Right lobe of liver (tissue), 6 donors: ENCODE data around the gene RIPK3. TPM values are rescaled to one million over a fixed set of nuclear protein-coding genes. Genes with fewer than 3 reads are reported as not detected.

Experiments
- ATAC-seq, 4 donors: fragments of 200-7000 bp; cut with Tn5 transposase; one replicate each; pipeline ENCODE4 v1.9.1; 2020; ENCODE audit warnings: mild to moderate bottlenecking in 4 of 4, moderate library complexity in 4 of 4
- DNase-seq, 3 donors: peaks; one replicate each; pipeline ENCODE4 v3.0.0-alpha.2; 2020
- H3K27ac ChIP-seq, 3 donors: fragments of 200-600 bp; one replicate each; pipeline ENCODE4 v1.8.0; 2022
- H3K27me3 ChIP-seq, 2 donors: fragments of 200-600 bp; one replicate each; pipeline ENCODE4 v1.8.0; 2022
- H3K36me3 ChIP-seq, 4 donors: fragments of 200-600 bp; sonication (generic) in 1 of 4; one replicate each; pipeline versions ENCODE4 v1.5.1 to v1.8.0; 2017 to 2022; ENCODE audit warnings: control low read depth in 1 of 4
- H3K4me1 ChIP-seq, 4 donors: fragments of 200-600 bp; sonication (generic) in 1 of 4; one replicate each; pipeline versions ENCODE4 v1.5.1 to v1.8.0; 2017 to 2022; ENCODE audit warnings: control low read depth in 1 of 4
- H3K4me3 ChIP-seq, 3 donors: fragments of 200-600 bp; one replicate each; pipeline ENCODE4 v1.8.0; 2022
- H3K9me3 ChIP-seq, 4 donors: fragments of 200-600 bp; sonication (generic) in 1 of 4; one replicate each; pipeline versions ENCODE4 v1.5.1 to v1.8.0; 2017 to 2022; ENCODE audit warnings: control low read depth in 1 of 4
- POLR2A ChIP-seq: fragments of 450-650 bp; IDR thresholded peaks from one replicate; pipeline ENCODE4 v1.6.1; 2017; ENCODE audit warnings: antibody characterized with exemption, mild to moderate bottlenecking
- WGBS: methylation state at CpG from one replicate; pipeline ENCODE4 v1.1.6; 2018; ENCODE audit warnings: low coverage, low lambda C conversion rate; ENCODE audit not compliant: insufficient coverage; ENCODE audit errors: missing lambda C conversion rate; 5-methylcytosine and 5-hydroxymethylcytosine counted together
- intact Hi-C, 2 donors: fragments of 100-400 bp; cut with DNase I; formaldehyde crosslinking; loops; one replicate each; pipeline versions ENCODE4 v1.11.2 to v1.14.1; 2022
- total RNA-seq, 6 experiments: library from RNA; depleted of rRNA in 2 of 6; stranded (reverse); fragments of >200 nt in 2 of 6; fragmentation: NEBNext Ultra II Directional in 3 of 6; extraction: Animal tissue kit (Norgen Biotek cat#: 25700) in 3 of 6; gene quantifications; one replicate each; pipeline versions ENCODE4 v1.1.0 to v1.2.4, GENCODE V29; 2016 to 2023
- TF ChIP-seq, protein P1 (sequence below), 4 donors: fragments of 200-600 bp in 3 of 4; fragments of 450-650 bp in 1 of 4; IDR thresholded peaks; one replicate each; pipeline versions ENCODE4 v1.5.1 to v1.8.0; 2016 to 2022; ENCODE audit warnings: antibody characterized with exemption in 4 of 4, mild to moderate bottlenecking in 2 of 4
- donor health status: DM: no; HTN: yes; CAD: no.
- donor health status: DM: no; HTN: no; CAD: no.
- donor health status: DM: no; HTN: no; CAD: no.
- donor health status: DM: no; HTN: yes; CAD: no.
- donor health status: DM: no; HTN: yes; CAD: no.

Gene RIPK3
- total RNA-seq, 6 experiments from 2014 or later, result 0.70 to 1.6 (median 0.90) TPM

DNA sequence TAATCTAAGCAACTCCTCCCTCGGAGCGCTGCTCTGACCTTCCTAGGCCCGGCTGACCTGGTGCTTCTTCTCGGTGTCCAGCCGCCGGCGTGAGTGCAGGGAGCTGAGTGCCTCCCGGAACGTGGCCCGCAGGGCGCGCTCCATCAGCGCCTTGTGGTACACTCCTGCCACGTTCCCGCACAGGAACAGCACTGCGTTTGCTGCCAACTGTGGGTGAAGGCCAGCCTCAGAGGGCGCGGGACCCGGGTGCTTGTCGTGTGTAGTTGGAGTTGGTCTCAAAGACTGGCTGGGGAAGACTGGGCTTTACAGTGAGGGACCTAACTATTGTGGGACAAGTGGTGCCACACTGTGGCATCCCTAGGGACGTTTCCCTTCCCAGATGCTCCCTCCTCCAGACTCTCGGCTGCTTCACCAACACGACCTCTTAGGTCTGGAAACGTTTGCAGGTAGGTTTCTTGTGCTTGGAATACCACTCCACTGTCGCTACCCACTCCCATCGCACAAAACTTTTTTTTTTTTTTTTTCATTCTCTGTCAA lies 8.0 kb downstream of the RIPK3 start:
- no peaks in the 10 kb centered on the region for H3K36me3 ChIP-seq
- peaks cover 0 to 24% (median 8%) of the 10 kb centered on the region in 4 donors for H3K4me1 ChIP-seq
- intact Hi-C loops, result loop anchor here (5.0 kb wide), 2 partner anchors 101 to 106 kb away; no protein-coding TSS in a partner anchor
- no peak overlapping the region for H3K27ac ChIP-seq
- DNase-seq (peak in 1 of 3 donors; percentile 23), ATAC-seq (no peak)
- WGBS, result 47% methylated on average over 11 of the region's 26 CpGs
- no peak overlapping the region for H3K4me3 ChIP-seq
- TF ChIP-seq, protein P1, sequence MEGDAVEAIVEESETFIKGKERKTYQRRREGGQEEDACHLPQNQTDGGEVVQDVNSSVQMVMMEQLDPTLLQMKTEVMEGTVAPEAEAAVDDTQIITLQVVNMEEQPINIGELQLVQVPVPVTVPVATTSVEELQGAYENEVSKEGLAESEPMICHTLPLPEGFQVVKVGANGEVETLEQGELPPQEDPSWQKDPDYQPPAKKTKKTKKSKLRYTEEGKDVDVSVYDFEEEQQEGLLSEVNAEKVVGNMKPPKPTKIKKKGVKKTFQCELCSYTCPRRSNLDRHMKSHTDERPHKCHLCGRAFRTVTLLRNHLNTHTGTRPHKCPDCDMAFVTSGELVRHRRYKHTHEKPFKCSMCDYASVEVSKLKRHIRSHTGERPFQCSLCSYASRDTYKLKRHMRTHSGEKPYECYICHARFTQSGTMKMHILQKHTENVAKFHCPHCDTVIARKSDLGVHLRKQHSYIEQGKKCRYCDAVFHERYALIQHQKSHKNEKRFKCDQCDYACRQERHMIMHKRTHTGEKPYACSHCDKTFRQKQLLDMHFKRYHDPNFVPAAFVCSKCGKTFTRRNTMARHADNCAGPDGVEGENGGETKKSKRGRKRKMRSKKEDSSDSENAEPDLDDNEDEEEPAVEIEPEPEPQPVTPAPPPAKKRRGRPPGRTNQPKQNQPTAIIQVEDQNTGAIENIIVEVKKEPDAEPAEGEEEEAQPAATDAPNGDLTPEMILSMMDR (IDR thresholded peaks at IDR 0.05), result no peak
- no peak for TF ChIP-seq POLR2A
- H3K27me3 ChIP-seq, result no peaks in the 10 kb centered on the region
- no peaks in the 10 kb centered on the region for H3K9me3 ChIP-seq

DNA sequence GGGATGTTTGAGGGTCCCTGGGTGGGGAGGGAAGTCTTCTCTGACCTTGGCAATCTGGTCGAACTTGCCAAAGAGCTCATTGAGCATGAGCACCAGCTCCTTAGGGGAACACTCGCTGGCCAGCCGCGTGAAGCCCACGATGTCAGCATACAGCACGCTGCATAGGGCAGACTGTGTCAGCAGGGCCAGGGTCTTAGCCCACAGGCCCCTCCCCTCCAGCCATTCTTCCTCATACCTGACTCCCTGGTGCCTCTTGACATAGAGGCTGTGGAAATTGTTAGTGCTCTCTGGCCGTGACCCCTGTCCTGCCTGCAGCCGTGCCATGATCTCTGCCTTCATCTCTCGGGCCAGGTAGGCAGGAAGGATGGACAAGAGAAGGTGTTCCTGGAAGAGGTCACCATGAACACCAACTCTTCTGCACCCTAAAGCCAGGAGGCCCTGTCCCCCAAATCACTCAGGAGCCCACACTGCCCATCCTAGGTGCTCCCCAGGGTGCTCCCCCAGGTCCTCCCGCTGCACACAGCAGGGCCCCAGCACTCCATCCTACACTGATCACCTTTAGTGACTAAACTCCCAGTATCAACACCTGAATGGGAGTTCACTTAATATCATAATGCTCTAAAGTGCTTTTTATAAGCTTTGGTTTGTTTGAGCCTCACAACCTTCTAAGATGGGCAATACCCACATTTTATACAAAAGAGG lies 8.7 kb downstream of the RIPK3 start:
- Histone ChIP-seq H3K27me3 (no peaks in the 10 kb centered on the region), H3K9me3 (no peaks in the 10 kb centered on the region), H3K4me1 (peaks cover 0 to 24% (median 8%) of the 10 kb centered on the region in 4 donors), H3K36me3 (no peaks in the 10 kb centered on the region), H3K4me3 (no peak overlapping the region), H3K27ac (no peak overlapping the region)
- no peak for TF ChIP-seq POLR2A
- TF ChIP-seq, protein P1 (IDR thresholded peaks at IDR 0.05), result no peak
- intact Hi-C loops, result loop anchor here (5.0 kb wide), 2 partner anchors 101 to 106 kb away; no protein-coding TSS in a partner anchor
- WGBS, result 100% methylated on average over 3 of the region's 10 CpGs
- DNase-seq (peak in 1 of 3 donors; percentile 20), ATAC-seq (no peak)

DNA sequence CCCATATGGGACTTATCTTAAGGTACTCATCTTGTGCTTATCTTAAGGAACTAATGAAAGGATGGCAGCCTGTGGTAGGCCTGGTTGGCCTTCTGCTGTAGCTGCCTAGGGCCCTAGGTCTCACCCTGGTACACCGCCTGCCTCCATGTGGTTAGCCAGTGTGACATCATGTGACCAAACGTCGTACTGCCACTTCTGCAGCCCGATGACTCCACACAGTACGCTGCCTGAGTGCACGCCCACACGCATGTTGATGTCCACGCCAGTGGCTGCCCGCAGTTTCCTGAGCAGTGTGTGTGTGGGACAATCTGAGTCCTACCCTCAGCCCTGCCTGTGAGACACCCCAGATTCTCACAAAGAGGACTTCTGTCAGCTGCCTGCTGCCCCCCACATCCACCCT lies 10.1 kb downstream of the RIPK3 start:
- no CpG with 5 or more reads among the region's 9 CpGs for WGBS
- H3K4me1 ChIP-seq, result peaks cover 0 to 24% (median 8%) of the 10 kb centered on the region in 4 donors
- H3K36me3 ChIP-seq, result no peaks in the 10 kb centered on the region
- H3K4me3 ChIP-seq, result no peak overlapping the region
- DNase-seq (peak in 1 of 3 donors; percentile 56), ATAC-seq (peak; percentile 3 to 12 (median 4))
- no peaks in the 10 kb centered on the region for H3K27me3 ChIP-seq
- intact Hi-C loops, result loop anchor here (5.0 kb wide), 2 partner anchors 103 to 108 kb away; no protein-coding TSS in a partner anchor
- H3K27ac ChIP-seq, result no peak overlapping the region
- TF ChIP-seq, protein P1 (IDR thresholded peaks at IDR 0.05), result no peak
- no peak for TF ChIP-seq POLR2A
- H3K9me3 ChIP-seq, result no peaks in the 10 kb centered on the region

GRCh38 chr14:24329073-24329663 lies 10.6 kb downstream of the RIPK3 start:
- Histone ChIP-seq H3K36me3 (no peaks in the 10 kb centered on the region), H3K27me3 (no peaks in the 10 kb centered on the region), H3K4me3 (no peak overlapping the region), H3K9me3 (no peaks in the 10 kb centered on the region), H3K4me1 (peaks cover 0 to 18% (median 8%) of the 10 kb centered on the region in 4 donors), H3K27ac (no peak overlapping the region)
- TF ChIP-seq, protein P1 (IDR thresholded peaks at IDR 0.05), result no peak
- no peak for TF ChIP-seq POLR2A
- no peak for DNase-seq
- intact Hi-C loops, result no loop called here
- no peak for ATAC-seq
- 0% methylated on average over 1 of the region's 12 CpGs for WGBS
